ENCODE data around the gene GJA5.

GJA5 gene

DNA sequence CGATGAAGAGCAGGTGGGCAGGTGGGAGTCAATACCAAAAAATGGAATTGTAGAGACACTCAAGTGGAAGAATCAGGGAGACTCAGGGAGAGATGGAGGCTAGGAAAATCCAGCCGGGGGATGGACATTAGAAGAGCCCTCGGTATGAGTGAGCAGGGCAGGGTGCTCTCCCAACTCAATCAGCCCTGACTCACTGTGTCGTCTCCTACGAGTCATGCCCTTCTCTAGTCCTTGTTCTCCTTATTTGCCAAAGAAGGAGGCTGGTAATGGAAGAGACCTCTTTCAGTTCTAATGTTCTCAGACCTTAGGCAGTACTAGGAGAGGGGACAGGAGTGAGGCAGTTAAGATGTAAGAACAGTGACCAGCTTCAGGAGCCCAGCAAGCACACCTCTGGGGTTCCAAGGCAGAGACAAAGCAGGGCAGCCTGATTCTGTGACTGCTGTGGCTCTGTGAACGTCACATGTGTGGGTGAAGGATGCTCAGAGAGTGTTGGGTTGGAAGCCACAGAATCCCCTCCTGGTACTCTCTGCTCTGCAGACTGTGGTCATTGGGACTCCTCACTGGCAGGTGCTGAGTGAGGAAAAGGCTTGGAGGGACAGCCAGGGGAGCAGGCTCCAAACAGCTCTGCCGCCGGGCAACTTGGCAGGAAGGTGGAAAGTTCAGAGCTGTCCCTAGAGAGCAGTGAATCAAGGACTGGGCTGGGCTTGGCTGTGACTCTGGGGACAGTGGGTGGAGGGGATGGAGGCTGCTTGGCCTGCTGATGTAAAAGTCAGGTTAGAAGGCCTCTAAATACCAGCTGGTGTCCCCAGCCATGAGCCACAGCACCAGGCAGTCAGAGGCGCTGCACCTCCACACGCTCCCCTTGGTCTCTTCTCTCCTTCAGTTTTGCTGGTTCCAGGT is 11.1 kb upstream of the GJA5 start:
- Mint-ChIP-seq H3K4me3 (peak overlapping the region; percentile 81), H3K27me3 (ENCODE audit: low read depth, poor library complexity) (no peaks in the 10 kb centered on the region), H3K9me3 (no peaks in the 10 kb centered on the region), H3K36me3 (ENCODE audit: low read depth) (peaks cover 4% of the 10 kb centered on the region), H3K27ac (peak overlapping the region; percentile 49), H3K4me1 (peaks cover 69% of the 10 kb centered on the region)
- TF ChIP-seq, protein P1, sequence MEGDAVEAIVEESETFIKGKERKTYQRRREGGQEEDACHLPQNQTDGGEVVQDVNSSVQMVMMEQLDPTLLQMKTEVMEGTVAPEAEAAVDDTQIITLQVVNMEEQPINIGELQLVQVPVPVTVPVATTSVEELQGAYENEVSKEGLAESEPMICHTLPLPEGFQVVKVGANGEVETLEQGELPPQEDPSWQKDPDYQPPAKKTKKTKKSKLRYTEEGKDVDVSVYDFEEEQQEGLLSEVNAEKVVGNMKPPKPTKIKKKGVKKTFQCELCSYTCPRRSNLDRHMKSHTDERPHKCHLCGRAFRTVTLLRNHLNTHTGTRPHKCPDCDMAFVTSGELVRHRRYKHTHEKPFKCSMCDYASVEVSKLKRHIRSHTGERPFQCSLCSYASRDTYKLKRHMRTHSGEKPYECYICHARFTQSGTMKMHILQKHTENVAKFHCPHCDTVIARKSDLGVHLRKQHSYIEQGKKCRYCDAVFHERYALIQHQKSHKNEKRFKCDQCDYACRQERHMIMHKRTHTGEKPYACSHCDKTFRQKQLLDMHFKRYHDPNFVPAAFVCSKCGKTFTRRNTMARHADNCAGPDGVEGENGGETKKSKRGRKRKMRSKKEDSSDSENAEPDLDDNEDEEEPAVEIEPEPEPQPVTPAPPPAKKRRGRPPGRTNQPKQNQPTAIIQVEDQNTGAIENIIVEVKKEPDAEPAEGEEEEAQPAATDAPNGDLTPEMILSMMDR (IDR thresholded peaks at IDR 0.05) = no peak
- peak; percentile 54 for DNase-seq

DNA sequence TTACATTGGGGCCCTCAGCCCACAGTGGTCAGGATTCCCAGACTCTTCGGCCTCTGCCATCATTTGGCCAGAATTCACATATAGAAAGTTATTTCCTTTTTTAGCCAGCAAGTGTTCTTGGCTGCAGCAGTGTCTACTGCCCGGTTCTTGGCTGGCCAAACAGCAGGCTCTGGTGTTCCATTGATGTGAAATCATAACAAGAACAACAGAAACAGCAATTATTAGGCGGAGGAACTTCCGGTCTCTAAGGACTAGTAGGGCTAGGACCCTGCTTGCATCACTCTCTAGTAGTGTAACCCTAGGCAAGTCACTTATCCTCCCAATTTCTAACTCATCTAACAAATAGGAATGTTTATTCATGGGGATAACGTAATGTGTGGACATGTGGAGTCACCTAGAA is 8.7 kb upstream of the GJA5 start:
- DNase-seq = no peak
- Mint-ChIP-seq H3K36me3 (ENCODE audit: low read depth) (peaks cover 10% of the 10 kb centered on the region), H3K27me3 (ENCODE audit: low read depth, poor library complexity) (no peaks in the 10 kb centered on the region), H3K27ac (no peak overlapping the region), H3K9me3 (no peaks in the 10 kb centered on the region), H3K4me1 (peaks cover 47% of the 10 kb centered on the region), H3K4me3 (no peak overlapping the region)
- TF ChIP-seq, protein P1 (IDR thresholded peaks at IDR 0.05) = no peak

DNA sequence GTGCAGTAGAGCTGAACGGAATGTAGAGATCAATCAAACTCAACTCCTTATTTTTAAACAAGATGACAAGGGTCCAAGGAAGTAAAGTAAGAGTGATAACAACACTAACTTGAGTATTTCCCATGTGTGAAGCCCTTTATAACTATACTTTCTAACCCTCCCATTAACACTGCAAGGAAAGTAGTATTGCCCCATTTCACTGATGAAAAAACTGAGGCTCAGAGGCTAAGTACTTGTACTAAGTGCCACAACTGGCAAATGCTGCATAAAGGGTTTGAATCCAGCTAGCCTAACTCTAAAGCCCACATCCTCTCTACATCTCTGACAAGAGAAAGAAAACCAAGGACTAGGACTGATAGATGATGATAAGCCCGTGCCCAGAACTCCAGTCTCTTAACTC is 8.2 kb upstream of the GJA5 start:
- no peaks in the 10 kb centered on the region for H3K9me3 Mint-ChIP-seq
- TF ChIP-seq, protein P1 (IDR thresholded peaks at IDR 0.05) = no peak
- H3K4me3 Mint-ChIP-seq = no peak overlapping the region
- peaks cover 12% of the 10 kb centered on the region for H3K36me3 Mint-ChIP-seq (ENCODE audit: low read depth)
- H3K27me3 Mint-ChIP-seq (ENCODE audit: low read depth, poor library complexity) = no peaks in the 10 kb centered on the region
- peaks cover 42% of the 10 kb centered on the region for H3K4me1 Mint-ChIP-seq
- no peak overlapping the region for H3K27ac Mint-ChIP-seq
- DNase-seq = no peak

DNA sequence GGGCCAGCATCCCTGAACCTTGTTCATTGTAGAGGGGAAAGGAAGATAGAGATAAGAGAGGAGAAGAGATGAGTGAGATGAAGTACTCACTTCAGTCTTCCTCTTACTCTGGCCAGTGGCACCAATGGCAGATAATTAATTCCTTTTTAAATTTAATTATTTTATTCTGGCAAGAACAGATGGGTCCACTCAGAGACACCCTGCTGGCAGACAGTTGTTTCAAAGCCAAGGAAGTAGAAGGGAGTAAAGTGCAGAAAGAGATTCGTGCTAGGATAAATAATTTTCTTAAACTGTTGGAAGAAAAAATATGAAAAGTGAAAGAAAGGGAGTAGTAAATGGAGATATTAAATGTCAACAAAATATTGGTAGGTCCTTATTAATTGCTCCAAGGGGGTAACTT is 7.7 kb upstream of the GJA5 start:
- H3K9me3 Mint-ChIP-seq = no peaks in the 10 kb centered on the region
- TF ChIP-seq, protein P1 (IDR thresholded peaks at IDR 0.05) = no peak
- H3K4me1 Mint-ChIP-seq = peaks cover 37% of the 10 kb centered on the region
- no peak for DNase-seq
- H3K36me3 Mint-ChIP-seq (ENCODE audit: low read depth) = peaks cover 12% of the 10 kb centered on the region
- H3K27ac Mint-ChIP-seq = no peak overlapping the region
- no peak overlapping the region for H3K4me3 Mint-ChIP-seq
- no peaks in the 10 kb centered on the region for H3K27me3 Mint-ChIP-seq (ENCODE audit: low read depth, poor library complexity)

DNA sequence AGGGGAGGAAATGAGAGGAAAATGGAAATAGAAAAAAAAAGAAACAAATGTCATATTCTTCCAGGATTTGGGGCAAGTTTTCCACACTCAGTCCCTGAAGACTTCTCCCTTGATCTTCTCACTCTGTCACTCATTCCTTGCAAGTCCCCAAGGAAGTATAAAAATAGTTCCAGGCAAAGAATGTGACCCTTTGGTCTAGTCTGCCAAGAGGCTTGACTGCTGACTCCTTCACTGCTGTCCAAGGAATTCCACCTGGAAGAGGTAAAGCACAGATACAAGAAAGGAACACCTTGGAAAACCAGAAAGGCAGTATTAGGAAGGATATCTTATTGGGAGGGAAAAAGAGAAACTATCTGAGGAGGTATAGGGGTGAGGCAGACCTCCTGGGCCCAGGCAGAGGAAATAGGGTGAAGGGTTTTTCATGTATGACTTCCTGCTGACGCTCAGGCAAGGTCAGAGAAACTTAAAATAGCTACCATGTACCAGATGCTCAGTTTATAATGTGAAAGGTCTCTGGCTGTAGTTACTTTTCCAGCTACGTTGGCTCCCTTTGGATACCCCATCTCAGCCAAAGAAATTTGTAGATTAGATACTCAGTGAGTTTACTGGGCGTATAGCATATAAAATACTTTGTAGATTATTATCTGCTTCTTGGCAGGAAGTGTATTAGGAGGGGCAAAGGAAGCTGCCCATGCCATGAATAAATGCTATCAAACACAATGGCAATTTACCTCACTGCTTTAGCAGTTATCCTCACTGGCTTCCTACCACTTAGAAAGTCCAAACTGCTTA is 2.0 kb upstream of the GJA5 start:
- peaks cover 17% of the 10 kb centered on the region for H3K36me3 Mint-ChIP-seq (ENCODE audit: low read depth)
- H3K27ac Mint-ChIP-seq = no peak overlapping the region
- H3K9me3 Mint-ChIP-seq = no peaks in the 10 kb centered on the region
- H3K4me3 Mint-ChIP-seq = no peak overlapping the region
- H3K4me1 Mint-ChIP-seq = peaks cover 32% of the 10 kb centered on the region
- TF ChIP-seq, protein P1 (IDR thresholded peaks at IDR 0.05) = no peak
- DNase-seq = no peak
- peaks cover 3% of the 10 kb centered on the region for H3K27me3 Mint-ChIP-seq (ENCODE audit: low read depth, poor library complexity)

Data from nephron progenitor cell (in vitro differentiated cells).